Esophagus squamous epithelium (tissue), 4 donors: ENCODE measurements around the gene MAD1L1.

Experiments
- CTCF ChIP-seq, 6 experiments: fragments of 450-650 bp in 4 of 6; fragments of 200-600 bp in 2 of 6; sonication (generic) in 2 of 6; IDR thresholded peaks; one replicate each; pipeline ENCODE4 v1.5.1; 2016 to 2019; ENCODE audit warnings: antibody characterized with exemption in 6 of 6, mild to moderate bottlenecking in 4 of 6, moderate library complexity in 4 of 6
- POLR2A ChIP-seq, 4 donors: fragments of 450-650 bp; IDR thresholded peaks; one replicate each; pipeline ENCODE4 v1.6.1; 2017; ENCODE audit warnings: antibody characterized with exemption in 4 of 4, mild to moderate bottlenecking in 4 of 4, moderate library complexity in 3 of 4

GRCh38 chr7:2062648-2063047 is 170.1 kb downstream of the MAD1L1 start:
- TF ChIP-seq POLR2A (IDR thresholded peaks at IDR 0.05): no peak
- no peak for TF ChIP-seq CTCF (IDR thresholded peaks at IDR 0.05)
